ENCODE results near the gene WDR20.

DNA sequence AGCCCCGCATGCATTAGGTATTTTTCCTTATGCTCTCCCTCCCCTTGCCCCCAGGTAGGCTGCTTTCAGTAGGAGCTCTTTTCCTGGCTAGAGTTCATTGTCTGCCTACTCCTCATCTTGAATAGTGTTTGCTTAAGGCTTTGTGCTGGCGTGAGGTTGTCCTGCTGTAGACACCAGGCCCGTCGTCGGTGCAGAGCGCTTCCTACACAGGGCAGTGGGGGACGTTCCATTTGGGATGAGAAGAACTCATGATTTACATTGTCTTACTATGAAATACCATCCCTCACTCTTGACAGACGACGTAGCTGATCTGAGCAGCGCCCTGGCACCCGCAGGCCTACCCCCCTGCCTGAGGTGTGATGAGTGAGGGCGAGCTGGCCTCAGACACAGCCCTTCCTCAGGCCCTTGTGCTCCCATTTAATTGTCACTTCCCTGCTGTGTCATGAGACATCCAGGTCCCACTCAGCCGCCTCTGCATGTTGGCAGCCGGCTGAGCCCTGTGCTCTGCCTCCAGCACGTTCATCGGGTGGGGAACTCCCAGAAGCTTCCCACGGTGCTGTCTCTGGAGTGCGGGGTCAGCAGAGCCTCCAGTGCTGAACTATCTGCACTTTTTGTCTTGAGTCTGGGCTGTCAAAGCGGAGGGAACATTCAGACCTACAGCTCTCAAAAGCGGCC is 76.0 kb downstream of the WDR20 start:
- TF ChIP-seq, protein P1, sequence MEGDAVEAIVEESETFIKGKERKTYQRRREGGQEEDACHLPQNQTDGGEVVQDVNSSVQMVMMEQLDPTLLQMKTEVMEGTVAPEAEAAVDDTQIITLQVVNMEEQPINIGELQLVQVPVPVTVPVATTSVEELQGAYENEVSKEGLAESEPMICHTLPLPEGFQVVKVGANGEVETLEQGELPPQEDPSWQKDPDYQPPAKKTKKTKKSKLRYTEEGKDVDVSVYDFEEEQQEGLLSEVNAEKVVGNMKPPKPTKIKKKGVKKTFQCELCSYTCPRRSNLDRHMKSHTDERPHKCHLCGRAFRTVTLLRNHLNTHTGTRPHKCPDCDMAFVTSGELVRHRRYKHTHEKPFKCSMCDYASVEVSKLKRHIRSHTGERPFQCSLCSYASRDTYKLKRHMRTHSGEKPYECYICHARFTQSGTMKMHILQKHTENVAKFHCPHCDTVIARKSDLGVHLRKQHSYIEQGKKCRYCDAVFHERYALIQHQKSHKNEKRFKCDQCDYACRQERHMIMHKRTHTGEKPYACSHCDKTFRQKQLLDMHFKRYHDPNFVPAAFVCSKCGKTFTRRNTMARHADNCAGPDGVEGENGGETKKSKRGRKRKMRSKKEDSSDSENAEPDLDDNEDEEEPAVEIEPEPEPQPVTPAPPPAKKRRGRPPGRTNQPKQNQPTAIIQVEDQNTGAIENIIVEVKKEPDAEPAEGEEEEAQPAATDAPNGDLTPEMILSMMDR (IDR thresholded peaks at IDR 0.05; ENCODE audit: poor library complexity), result no peak
- no peak for TF ChIP-seq EZH2phosphoT487 (IDR thresholded peaks at IDR 0.05; ENCODE audit: low read depth, severe bottlenecking, unreplicated experiment)
- TF ChIP-seq EZH2 (IDR thresholded peaks at IDR 0.05; ENCODE audit: borderline replicate concordance), result no peak

Measured in hepatocyte (in vitro differentiated cells).